ENCODE data around the gene TRIM31. TPM values are rescaled to one million over a fixed set of nuclear protein-coding genes. Genes with fewer than 3 reads are reported as not detected.
"Not testable (repeated sequence)": the region's sequence is repeated elsewhere in the genome, so short reads cannot be mapped to it uniquely, and the experiment has no call there.

TRIM31 gene
- total RNA-seq, 4 donors from 2014 or later, result not detected

DNA sequence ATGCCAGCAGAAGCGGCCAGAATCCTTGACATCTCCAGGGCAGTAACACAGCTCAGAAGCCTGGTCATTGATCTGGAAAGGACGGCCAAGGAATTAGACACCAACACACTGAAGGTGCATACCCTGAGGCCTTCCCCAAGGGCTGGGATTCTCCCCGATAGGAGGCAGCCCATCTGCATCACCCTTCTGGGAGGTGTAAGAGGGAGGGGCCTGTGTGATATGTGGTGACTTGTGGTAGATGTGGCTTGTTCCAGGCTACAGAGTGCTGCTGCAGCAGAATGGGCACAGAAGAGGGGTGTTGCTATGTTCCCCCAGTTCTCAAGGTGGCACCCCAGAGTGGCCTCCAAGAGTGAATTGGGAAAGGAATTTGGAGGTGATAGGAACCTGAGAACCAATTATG lies 34.2 kb upstream of the TRIM31 start:
- DNase-seq, result no peak
- Histone ChIP-seq H3K27ac (no peak overlapping the region), H3K9me3 (no peaks in the 10 kb centered on the region), H3K27me3 (no peaks in the 10 kb centered on the region), H3K4me3 (no peak overlapping the region), H3K36me3 (no peaks in the 10 kb centered on the region), H3K4me1 (no peaks in the 10 kb centered on the region)
- TF ChIP-seq CTCF (IDR thresholded peaks at IDR 0.05) (no peak), POLR2A (IDR thresholded peaks at IDR 0.05) (no peak)
- intact Hi-C loops (cut with DNase I; ENCODE audit: low total_unique reads), result no loop called here

DNA sequence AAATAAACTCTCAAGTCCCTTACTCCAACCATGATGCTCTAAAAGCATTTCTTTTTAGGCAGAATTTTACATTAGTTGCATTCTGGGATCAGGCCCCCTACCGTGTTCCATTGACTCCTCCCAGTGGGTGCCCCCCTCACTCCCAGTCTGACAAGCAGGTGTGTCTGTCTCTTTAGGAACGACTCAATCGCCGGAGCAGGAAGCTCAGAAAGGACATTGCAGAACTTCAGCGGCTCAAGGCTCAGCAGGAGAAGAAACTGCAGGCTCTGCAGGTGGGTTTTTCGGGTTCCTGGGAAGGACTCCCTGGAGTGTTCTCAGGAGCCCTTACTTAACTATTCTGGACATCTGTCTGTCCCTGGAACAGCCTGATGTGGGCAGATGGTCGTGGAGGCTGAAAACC lies 32.9 kb upstream of the TRIM31 start:
- no peaks in the 10 kb centered on the region for H3K36me3 ChIP-seq
- H3K4me3 ChIP-seq, result no peak overlapping the region
- no peaks in the 10 kb centered on the region for H3K27me3 ChIP-seq
- no peaks in the 10 kb centered on the region for H3K4me1 ChIP-seq
- intact Hi-C loops (cut with DNase I; ENCODE audit: low total_unique reads), result no loop called here
- H3K27ac ChIP-seq, result no peak overlapping the region
- DNase-seq, result no peak
- H3K9me3 ChIP-seq, result no peaks in the 10 kb centered on the region
- TF ChIP-seq CTCF (IDR thresholded peaks at IDR 0.05) (no peak), POLR2A (IDR thresholded peaks at IDR 0.05) (no peak)

GRCh38 chr6:30144811-30145210 lies 31.9 kb upstream of the TRIM31 start:
- intact Hi-C loops (cut with DNase I; ENCODE audit: low total_unique reads), result no loop called here
- TF ChIP-seq CTCF (IDR thresholded peaks at IDR 0.05) (no peak), POLR2A (IDR thresholded peaks at IDR 0.05) (no peak)
- no peak overlapping the region for H3K4me3 ChIP-seq
- H3K27me3 ChIP-seq, result no peaks in the 10 kb centered on the region
- H3K36me3 ChIP-seq, result no peaks in the 10 kb centered on the region
- no peak overlapping the region for H3K27ac ChIP-seq
- no peaks in the 10 kb centered on the region for H3K4me1 ChIP-seq
- no peaks in the 10 kb centered on the region for H3K9me3 ChIP-seq
- no peak for DNase-seq

DNA sequence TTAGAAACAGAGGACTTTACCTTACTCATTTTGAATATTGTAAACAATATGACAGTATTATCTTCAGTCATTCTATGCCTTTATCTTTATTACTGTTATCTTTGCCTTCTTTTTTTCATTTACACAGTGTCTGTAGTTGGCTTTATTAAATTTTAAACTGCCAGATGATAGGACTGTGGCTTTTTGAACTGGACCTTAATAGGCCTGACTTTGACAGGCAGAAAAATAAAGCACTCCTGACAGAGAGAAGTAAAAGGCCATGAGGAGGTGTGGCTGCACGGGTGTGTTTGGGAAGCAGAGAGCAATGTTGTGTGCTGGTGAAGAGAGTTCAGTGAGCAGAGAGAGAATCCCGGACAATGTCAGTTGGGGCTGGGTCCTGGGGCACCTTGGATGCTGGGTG lies 30.9 kb upstream of the TRIM31 start:
- no peak overlapping the region for H3K27ac ChIP-seq
- H3K4me1 ChIP-seq, result no peaks in the 10 kb centered on the region
- TF ChIP-seq POLR2A (IDR thresholded peaks at IDR 0.05), result no peak
- TF ChIP-seq CTCF (IDR thresholded peaks at IDR 0.05), result no peak
- H3K9me3 ChIP-seq, result no peaks in the 10 kb centered on the region
- no peak for DNase-seq
- intact Hi-C loops (cut with DNase I; ENCODE audit: low total_unique reads), result no loop called here
- H3K27me3 ChIP-seq, result no peaks in the 10 kb centered on the region
- H3K36me3 ChIP-seq, result no peaks in the 10 kb centered on the region
- H3K4me3 ChIP-seq, result no peak overlapping the region

- intact Hi-C loops (cut with DNase I; ENCODE audit: low total_unique reads), result no loop called here
These were observed 29.8 kb upstream of the TRIM31 start for GRCh38 chr6:30142665-30143064.

DNA sequence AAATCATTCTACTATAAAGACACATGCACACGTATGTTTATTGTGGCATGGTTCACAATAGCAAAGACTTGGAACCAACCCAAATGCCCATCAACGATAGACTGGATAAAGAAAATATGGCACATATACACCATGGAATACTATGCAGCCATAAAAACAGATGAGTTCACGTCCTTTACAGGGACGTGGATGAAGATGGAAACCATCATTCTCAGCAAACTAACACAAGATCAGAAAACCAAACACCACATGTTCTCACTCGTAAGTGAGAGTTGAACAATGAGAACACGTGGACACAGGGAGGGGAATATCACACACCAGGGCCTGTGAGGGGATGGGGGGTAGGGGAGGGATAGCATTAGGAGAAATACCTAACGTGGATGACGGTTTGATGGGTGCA lies 27.4 kb upstream of the TRIM31 start:
- H3K27ac ChIP-seq; H3K9me3 ChIP-seq; H3K27me3 ChIP-seq; H3K4me3 ChIP-seq; intact Hi-C loops (cut with DNase I; ENCODE audit: low total_unique reads); H3K36me3 ChIP-seq; H3K4me1 ChIP-seq; DNase-seq: not testable (repeated sequence)

More at GRCh38 chr6:30142665-30143064, 29.8 kb upstream of the TRIM31 start:
- H3K27me3 ChIP-seq, result no peaks in the 10 kb centered on the region
- no peak overlapping the region for H3K4me3 ChIP-seq
- no peak for DNase-seq
- H3K9me3 ChIP-seq, result no peaks in the 10 kb centered on the region
- H3K27ac ChIP-seq, result no peak overlapping the region
- TF ChIP-seq POLR2A (IDR thresholded peaks at IDR 0.05) (no peak), CTCF (IDR thresholded peaks at IDR 0.05) (no peak)
- no peaks in the 10 kb centered on the region for H3K36me3 ChIP-seq
- H3K4me1 ChIP-seq, result no peaks in the 10 kb centered on the region

Data from uterus (tissue), 4 donors.